HG02884 (cell line): ENCODE data around the gene ANKRD13A.
A peak's percentile ranks its signal among the peaks of the same experiment; 100 is the strongest.
"Not testable (repeated sequence)": the region's sequence is repeated elsewhere in the genome, so short reads cannot be mapped to it uniquely, and the experiment has no call there.

Experiments used
- ATAC-seq: cut with Tn5 transposase; IDR thresholded peaks from one replicate; pipeline ENCODE4 v1.9.1; 2021; ENCODE audit warnings: mild to moderate bottlenecking, moderate library complexity; ENCODE audit not compliant: unreplicated experiment

ANKRD13A gene

DNA sequence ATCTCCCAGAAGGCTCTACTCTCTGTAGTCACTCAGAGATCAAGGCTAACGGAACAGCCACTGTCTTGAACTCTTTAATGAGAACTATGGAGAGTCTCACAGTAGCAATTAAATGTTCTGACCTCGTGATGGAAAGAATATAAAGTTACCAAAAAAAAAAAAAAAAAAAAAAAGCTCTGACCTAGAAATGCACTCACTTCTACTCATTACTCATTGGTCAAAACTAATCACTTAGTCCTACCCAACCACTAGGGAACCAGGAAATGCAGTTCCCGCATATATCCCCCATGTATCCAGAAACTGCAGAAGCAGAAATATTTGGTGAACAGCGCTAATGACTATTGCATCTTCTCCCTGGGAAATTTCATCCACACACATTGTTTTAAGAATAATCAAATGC, 78.6 kb downstream of the ANKRD13A start:
- ATAC-seq: no peak

DNA sequence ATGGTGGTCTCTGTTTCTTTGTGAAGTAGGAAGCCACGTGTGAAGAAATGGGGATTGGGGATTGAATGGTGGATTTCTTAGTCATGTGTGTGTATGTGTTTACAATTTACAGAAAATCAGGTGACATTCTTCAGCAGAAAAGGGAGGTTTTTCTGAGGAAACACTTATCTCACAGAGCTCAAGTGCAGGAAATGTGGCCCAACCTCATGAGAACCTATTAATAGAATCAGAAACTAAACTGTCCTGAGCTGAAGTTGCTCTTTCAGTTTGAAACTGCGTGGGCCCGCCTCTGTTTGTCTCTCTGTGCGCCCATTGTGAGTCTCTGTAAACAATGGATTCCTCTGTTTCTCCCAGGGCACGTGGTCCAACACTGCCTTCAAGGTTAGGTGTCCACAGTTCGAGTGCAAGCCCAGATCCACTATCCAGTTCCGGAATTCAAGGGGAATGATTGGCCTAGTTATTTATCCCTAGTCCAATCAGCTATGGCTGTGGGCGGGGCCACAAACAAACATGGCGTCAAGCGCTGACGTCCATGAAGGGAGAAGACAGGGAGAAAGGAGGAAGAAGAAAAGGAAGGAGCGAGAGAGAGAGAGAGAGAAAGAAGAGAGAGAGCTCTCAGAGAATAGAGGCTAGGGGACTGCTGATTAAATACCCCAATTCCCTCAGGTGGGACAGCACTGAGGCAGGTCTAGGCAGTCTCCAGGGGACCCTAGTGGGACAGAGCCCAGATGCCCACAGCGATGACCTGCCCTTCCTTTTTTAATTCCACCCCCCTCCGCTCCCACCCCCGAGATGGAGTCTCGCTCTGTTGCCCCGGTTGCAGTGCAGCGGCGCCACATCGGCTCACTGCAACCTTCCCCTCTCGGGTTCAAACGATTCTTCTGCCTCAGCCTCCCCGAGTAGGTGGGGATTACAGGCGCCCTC, 80.5 kb downstream of the ANKRD13A start:
- ATAC-seq: peak; percentile 88

DNA sequence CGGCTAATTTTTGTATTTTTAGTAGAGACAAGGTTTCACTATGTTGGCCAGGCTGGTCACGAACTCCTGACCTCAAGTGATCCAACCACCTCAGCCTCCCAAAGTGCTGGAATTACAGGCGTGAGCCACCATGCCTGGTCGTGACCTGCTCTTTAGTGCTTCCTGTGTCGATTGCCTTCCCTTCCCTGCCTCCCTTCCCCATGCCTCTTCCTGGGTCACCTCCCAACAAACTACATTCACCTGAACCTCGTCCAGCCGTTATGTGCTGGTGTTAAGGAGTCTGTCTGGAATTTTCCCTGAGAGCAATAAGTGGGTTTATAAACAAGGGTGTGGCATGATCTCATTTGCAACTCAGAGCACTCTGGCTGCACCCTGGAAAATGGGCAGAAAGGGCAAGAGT, 81.2 kb downstream of the ANKRD13A start:
- ATAC-seq: no peak

DNA sequence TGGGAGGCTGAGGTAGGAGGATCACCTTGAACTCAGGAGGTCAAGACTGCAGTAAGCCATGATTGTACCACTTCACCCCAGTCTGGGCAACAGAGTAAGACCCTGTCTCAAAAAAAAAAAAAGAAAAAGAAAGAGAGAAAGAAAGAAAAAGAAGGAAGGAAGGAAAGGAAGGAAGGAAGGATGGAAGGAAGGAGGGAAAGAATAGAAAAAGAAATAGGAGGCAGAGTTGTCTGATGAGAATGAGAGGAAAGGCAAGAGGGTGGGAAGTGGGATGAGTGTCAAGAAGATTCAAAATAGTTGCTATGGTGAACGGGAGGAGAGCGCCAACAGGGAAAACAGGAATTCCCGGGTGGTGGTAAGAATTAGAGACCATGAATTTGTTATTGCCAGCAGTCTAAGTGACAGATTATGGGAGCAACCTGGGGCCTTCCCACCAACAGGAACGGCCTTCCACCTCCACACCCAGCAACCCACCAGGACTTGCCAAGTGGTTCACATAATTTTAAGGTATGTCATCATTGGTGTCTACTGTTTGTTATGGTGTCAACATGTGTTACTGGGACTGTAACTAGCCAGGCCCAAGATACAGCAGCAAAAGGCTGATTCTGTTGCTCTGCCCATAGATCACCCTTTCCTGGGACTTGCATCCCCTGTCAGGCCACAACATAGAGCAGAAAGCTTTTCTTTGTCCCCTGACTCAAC, 85.2 kb downstream of the ANKRD13A start:
- no peak for ATAC-seq

- ATAC-seq: not testable (repeated sequence)
Measured at GRCh38 chr12:110088216-110088615, 89.0 kb downstream of the ANKRD13A start.

DNA sequence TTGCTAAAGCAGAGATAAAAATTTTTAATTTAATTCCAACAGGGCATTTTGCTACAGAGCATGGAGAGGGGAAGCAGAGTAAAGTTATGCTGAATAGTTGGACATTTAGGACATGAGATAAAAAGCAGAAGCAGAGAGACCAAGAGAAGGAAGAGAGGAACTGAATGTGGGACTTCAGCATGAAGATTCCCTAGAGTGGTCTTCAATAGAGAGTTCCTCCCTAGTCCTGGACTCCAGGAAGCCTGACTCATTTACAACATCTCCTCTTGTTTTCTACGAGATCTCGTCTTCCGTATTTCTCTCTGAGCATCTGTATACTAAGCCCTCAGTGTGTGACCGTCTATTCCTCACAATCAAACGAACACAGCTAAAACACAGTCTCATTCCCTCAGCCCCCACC, 89.7 kb downstream of the ANKRD13A start:
- no peak for ATAC-seq
